ENCODE results near the gene KRT15.

KRT15 gene

GRCh38 chr17:41518789-41519449 is at the start of gene KRT15:
KRT15 (minus strand) TSS chr17:41518890; CDS start chr17:41518827, 63 bp downstream.
- peak; percentile 92 for DNase-seq

- DNase-seq, result no peak
Observed at GRCh38 chr17:41567317-41567716, 48.6 kb upstream of the KRT15 start.

- DNase-seq, result no peak
Observed at GRCh38 chr17:41565338-41565737, 46.6 kb upstream of the KRT15 start.

- DNase-seq, result peak; percentile 72
Observed at GRCh38 chr17:41563607-41564170, 45.0 kb upstream of the KRT15 start.

- no peak for DNase-seq
Observed at GRCh38 chr17:41561554-41561953, 42.9 kb upstream of the KRT15 start.

- no peak for DNase-seq
Observed at GRCh38 chr17:41559548-41559947, 40.9 kb upstream of the KRT15 start.

GRCh38 chr17:41556931-41557330 is 38.2 kb upstream of the KRT15 start:
- DNase-seq, result no peak

- DNase-seq, result no peak
Observed at GRCh38 chr17:41556306-41556705, 37.6 kb upstream of the KRT15 start.

- DNase-seq, result no peak
Observed at GRCh38 chr17:41555105-41555887, 36.6 kb upstream of the KRT15 start.

GRCh38 chr17:41553987-41554680 is 35.4 kb upstream of the KRT15 start:
- no peak for DNase-seq

GRCh38 chr17:41553176-41553575 is 34.5 kb upstream of the KRT15 start:
- DNase-seq, result no peak

GRCh38 chr17:41552455-41552854 is 33.8 kb upstream of the KRT15 start:
- DNase-seq, result no peak

GRCh38 chr17:41551365-41551764 is 32.7 kb upstream of the KRT15 start:
- no peak for DNase-seq

GRCh38 chr17:41549596-41550039 is 30.9 kb upstream of the KRT15 start:
- no peak for DNase-seq

- peak; percentile 92 for DNase-seq
Observed at GRCh38 chr17:41548844-41549595, 30.3 kb upstream of the KRT15 start.

GRCh38 chr17:41547921-41548843 is 29.5 kb upstream of the KRT15 start:
- DNase-seq, result no peak

- DNase-seq, result no peak
Observed at GRCh38 chr17:41547378-41547841, 28.7 kb upstream of the KRT15 start.

GRCh38 chr17:41546819-41547218 is 28.1 kb upstream of the KRT15 start:
- DNase-seq, result no peak

- DNase-seq, result no peak
Observed at GRCh38 chr17:41545829-41546410, 27.2 kb upstream of the KRT15 start.

- no peak for DNase-seq
Observed at GRCh38 chr17:41544935-41545334, 26.2 kb upstream of the KRT15 start.

GRCh38 chr17:41544491-41544892 is 25.8 kb upstream of the KRT15 start:
- DNase-seq, result no peak

Measured in RPMI8226 (cell line).